Thoracic aorta (tissue), 2 donors: ENCODE results near the gene FCN3. TPM values are rescaled to one million over a fixed set of nuclear protein-coding genes. Genes with fewer than 3 reads are reported as not detected.

Experiments used
- ATAC-seq: fragments of 150-250 bp; one replicate; pipeline ENCODE4 v1.8.0; 2017; ENCODE audit warnings: low read depth; ENCODE audit not compliant: insufficient number of reproducible peaks, low FRiP score
- DNase-seq: peaks from one replicate; pipeline ENCODE4 v3.0.0-alpha.2; 2020; ENCODE audit warnings: low spot score
- H3K27ac ChIP-seq, 2 donors: fragments of 200-600 bp; sonication (generic); 1 replicate in 1 of 2; 2 replicates in 1 of 2; pipeline ENCODE4 v1.5.1; 2016; ENCODE audit warnings: mild to moderate bottlenecking in 2 of 2, moderate library complexity in 2 of 2
- H3K27me3 ChIP-seq: fragments of 200-600 bp; sonication (generic); replicated peaks from 2 replicates; pipeline ENCODE4 v1.6.0; 2016; ENCODE audit warnings: mild to moderate bottlenecking; ENCODE audit not compliant: insufficient read depth
- H3K36me3 ChIP-seq: fragments of 200-600 bp; sonication (generic); one replicate; pipeline ENCODE4 v1.5.1; 2016
- H3K4me1 ChIP-seq, 2 donors: fragments of 200-600 bp; sonication (generic); 1 replicate in 1 of 2; 2 replicates in 1 of 2; pipeline versions ENCODE4 v1.5.1 to v1.6.0; 2016; ENCODE audit warnings: low read depth in 2 of 2, mild to moderate bottlenecking in 1 of 2; ENCODE audit not compliant: control insufficient read depth in 1 of 2
- H3K4me3 ChIP-seq: fragments of 200-600 bp; sonication (generic); 2 replicates; pipeline ENCODE4 v1.5.1; 2016; ENCODE audit warnings: mild to moderate bottlenecking
- H3K9me3 ChIP-seq: fragments of 200-600 bp; sonication (generic); 2 replicates; pipeline ENCODE4 v1.5.1; 2016
- total RNA-seq, 2 donors: library from RNA; depleted of rRNA; stranded (reverse); fragments of >200 nt; gene quantifications; one replicate each; pipeline versions ENCODE4 v1.1.0 to v1.2.3, GENCODE V29; 2016
- TF ChIP-seq, protein P1 (sequence below): fragments of 200-600 bp; sonication (generic); IDR thresholded peaks from one replicate; pipeline ENCODE4 v1.5.1; 2019; ENCODE audit warnings: antibody characterized with exemption

The FCN3 gene
- total RNA-seq, 2 donors from 2014 or later: 3.5 to 4.5 TPM

DNA sequence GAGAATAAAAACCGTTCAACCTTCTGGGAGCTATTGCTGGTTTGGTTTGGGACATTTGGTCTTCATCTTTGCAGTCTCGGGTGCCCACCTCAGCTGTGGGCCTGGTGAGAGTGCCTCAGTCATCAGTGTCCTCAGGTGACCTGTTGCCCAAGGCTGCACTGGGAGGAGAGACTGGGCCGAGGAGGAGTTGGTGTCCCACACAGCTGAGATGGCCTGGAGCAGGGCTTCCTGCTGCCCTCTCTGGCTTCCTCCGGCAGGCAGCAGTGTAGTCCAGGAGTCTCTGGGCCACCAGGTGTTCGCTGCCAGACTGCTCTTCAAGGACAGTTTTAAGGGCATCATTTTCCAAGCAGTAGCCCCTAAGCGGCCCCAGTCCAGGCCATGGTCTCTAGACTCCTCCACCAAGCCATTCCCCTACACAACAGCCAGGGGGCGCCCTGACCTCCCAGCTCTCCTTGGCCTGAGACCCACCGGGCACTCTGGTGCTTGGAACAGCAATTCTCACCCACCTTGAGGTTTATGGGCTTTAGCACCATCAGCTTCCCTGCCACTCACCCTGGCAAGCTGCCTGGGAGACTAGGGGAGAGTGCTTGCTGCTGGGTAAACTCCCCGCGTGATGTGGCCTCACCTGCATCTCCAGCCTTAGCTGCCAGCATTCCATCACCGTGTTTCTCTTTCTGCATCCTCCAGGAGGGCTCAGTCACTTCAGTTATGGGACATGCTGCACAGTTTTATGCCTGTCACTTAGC lies 41.9 kb downstream of the FCN3 start:
- Histone ChIP-seq H3K4me1 (no peaks in the 10 kb centered on the region), H3K36me3 (peaks cover 59% of the 10 kb centered on the region), H3K9me3 (no peaks in the 10 kb centered on the region), H3K27me3 (no peaks in the 10 kb centered on the region), H3K4me3 (no peak overlapping the region), H3K27ac (no peak overlapping the region)
- DNase-seq (no peak), ATAC-seq (no peak)
- TF ChIP-seq, protein P1, sequence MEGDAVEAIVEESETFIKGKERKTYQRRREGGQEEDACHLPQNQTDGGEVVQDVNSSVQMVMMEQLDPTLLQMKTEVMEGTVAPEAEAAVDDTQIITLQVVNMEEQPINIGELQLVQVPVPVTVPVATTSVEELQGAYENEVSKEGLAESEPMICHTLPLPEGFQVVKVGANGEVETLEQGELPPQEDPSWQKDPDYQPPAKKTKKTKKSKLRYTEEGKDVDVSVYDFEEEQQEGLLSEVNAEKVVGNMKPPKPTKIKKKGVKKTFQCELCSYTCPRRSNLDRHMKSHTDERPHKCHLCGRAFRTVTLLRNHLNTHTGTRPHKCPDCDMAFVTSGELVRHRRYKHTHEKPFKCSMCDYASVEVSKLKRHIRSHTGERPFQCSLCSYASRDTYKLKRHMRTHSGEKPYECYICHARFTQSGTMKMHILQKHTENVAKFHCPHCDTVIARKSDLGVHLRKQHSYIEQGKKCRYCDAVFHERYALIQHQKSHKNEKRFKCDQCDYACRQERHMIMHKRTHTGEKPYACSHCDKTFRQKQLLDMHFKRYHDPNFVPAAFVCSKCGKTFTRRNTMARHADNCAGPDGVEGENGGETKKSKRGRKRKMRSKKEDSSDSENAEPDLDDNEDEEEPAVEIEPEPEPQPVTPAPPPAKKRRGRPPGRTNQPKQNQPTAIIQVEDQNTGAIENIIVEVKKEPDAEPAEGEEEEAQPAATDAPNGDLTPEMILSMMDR: peak; percentile 81

DNA sequence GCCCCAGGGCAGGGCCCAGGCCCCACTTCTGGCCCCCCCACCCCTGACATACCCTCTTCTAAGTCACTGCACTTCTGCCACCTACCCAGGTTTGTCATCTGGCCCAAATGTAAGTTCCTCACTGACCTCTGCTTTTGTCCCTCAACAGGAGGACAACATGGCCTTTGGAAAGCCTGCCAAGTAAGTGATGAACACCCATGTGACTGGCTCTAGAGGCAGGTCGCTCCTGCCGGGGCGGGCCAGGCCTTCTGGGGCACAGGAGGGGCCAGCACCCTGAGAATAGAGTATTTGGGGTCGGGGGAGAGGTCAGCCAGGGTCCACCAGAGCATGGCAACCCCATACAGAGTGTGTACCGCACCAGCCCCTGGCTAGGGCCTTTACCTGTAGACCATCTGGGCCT lies 42.7 kb downstream of the FCN3 start:
- no peak overlapping the region for H3K27ac ChIP-seq
- ATAC-seq (no peak), DNase-seq (no peak)
- TF ChIP-seq, protein P1: no peak
- H3K9me3 ChIP-seq: no peaks in the 10 kb centered on the region
- peaks cover 58% of the 10 kb centered on the region for H3K36me3 ChIP-seq
- no peaks in the 10 kb centered on the region for H3K27me3 ChIP-seq
- H3K4me1 ChIP-seq: peaks cover under 1 to 1% of the 10 kb centered on the region in 2 donors
- H3K4me3 ChIP-seq: no peak overlapping the region

DNA sequence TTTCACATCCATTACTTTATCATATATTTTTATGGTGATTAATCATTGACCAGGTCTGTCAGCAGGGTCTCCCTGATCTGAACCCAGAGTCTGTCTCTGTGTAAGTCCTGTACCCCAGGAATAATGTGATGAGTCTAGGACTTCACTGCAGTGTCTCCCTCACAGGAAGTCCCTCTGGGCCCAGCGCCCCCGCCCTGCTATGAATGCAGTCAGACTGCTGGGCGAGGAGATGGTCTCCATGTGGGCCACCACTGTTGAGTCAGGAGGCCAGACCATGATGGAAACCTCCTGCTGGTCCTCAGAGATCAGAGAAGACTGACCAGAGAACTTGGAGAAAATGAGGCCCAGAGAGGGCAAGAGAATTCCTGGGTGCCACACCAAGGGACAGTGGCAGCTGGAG lies 43.2 kb downstream of the FCN3 start:
- H3K36me3 ChIP-seq: peaks cover 56% of the 10 kb centered on the region
- no peaks in the 10 kb centered on the region for H3K9me3 ChIP-seq
- H3K27ac ChIP-seq: no peak overlapping the region
- ATAC-seq: no peak
- H3K4me3 ChIP-seq: no peak overlapping the region
- no peak for DNase-seq
- TF ChIP-seq, protein P1: no peak
- H3K27me3 ChIP-seq: no peaks in the 10 kb centered on the region
- peaks cover 2 to 6% of the 10 kb centered on the region in 2 donors for H3K4me1 ChIP-seq

DNA sequence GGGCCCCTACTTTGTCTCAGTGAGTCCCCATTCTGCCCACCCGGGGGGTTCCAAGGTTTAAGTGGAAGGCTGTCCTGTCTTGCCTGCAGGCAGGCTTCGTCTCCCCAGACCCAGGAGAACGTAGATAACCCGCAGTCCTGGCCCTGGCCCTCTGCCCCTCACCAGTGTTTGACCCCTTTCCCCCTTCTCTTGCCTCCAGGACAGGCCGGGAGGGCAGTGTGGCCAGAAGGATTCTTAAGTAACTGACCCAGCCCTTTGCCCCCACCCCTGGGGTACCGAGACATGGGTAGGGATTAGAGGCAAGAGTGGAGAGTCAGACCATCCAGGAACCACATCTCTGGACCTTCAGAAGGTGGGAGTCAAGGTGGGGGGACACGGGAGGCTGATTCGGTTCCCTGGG lies 43.8 kb downstream of the FCN3 start:
- H3K36me3 ChIP-seq: peaks cover 54% of the 10 kb centered on the region

DNA sequence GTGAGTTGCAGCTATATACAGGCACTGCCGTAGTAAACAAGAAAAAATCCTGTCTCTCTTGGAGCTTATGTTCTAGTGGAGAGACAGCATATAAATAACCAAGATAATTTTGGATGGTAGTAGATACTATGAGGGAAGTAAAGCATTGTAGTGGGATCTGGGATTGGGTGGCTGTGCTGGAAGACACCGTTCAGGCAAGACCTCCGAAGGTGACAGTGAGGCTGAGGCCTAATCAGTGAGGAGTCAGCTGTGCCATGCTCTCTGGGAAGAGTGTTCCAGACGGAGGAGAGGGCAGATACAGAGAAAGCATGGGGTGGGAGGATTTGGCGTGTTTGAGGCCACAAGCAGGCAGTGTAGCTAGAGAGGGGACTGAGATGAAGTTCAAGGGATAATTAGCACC lies 46.7 kb downstream of the FCN3 start:
- DNase-seq (no peak), ATAC-seq (no peak)
- H3K36me3 ChIP-seq: peaks cover 35% of the 10 kb centered on the region
- H3K4me3 ChIP-seq: no peak overlapping the region
- H3K27ac ChIP-seq: no peak overlapping the region
- no peaks in the 10 kb centered on the region for H3K9me3 ChIP-seq
- TF ChIP-seq, protein P1: no peak
- H3K27me3 ChIP-seq: no peaks in the 10 kb centered on the region
- H3K4me1 ChIP-seq: peaks cover 10 to 26% of the 10 kb centered on the region in 2 donors

More for the DNA sequence above, 43.8 kb downstream of the FCN3 start:
- Histone ChIP-seq H3K9me3 (no peaks in the 10 kb centered on the region), H3K4me3 (no peak overlapping the region), H3K27ac (no peak overlapping the region), H3K4me1 (peaks cover 2 to 13% of the 10 kb centered on the region in 2 donors), H3K27me3 (no peaks in the 10 kb centered on the region)
- no peak for DNase-seq
- no peak for ATAC-seq
- TF ChIP-seq, protein P1: no peak
